OCI-LY1 (cell line): ENCODE results near the gene CAPG.

Experiments
- H2AFZ ChIP-seq: fragments of 200-600 bp; sonication (generic), shearing (Covaris generic); 2 replicates; pipeline ENCODE4 v1.6.0; 2014; ENCODE audit warnings: antibody characterized with exemption, mild to moderate bottlenecking, low read length
- H3F3A ChIP-seq: fragments of 200-600 bp; sonication (generic), shearing (Covaris generic); 2 replicates; pipeline ENCODE4 v1.6.0; 2014; ENCODE audit warnings: mild to moderate bottlenecking, antibody characterized with exemption, low read length, moderate library complexity; ENCODE audit not compliant: insufficient read depth
- H3K27ac ChIP-seq: fragments of 200-600 bp; sonication (generic); 2 replicates; pipeline ENCODE4 v1.5.1; 2014; ENCODE audit warnings: low read length, mixed run types, mild to moderate bottlenecking, low read depth; ENCODE audit not compliant: poor library complexity, severe bottlenecking
- H3K27me3 ChIP-seq: fragments of 200-600 bp; sonication (generic); 2 replicates; pipeline ENCODE4 v1.6.0; 2014; ENCODE audit warnings: antibody characterized with exemption, mild to moderate bottlenecking, low read length, moderate library complexity; ENCODE audit not compliant: insufficient read depth
- H3K36me3 ChIP-seq: fragments of 200-600 bp; sonication (generic); 2 replicates; pipeline ENCODE4 v1.6.1; 2014; ENCODE audit warnings: mild to moderate bottlenecking, antibody characterized with exemption, low read length, moderate library complexity, mixed read lengths; ENCODE audit not compliant: insufficient read depth
- H3K4me1 ChIP-seq: fragments of 200-600 bp; sonication (generic); 2 replicates; pipeline ENCODE4 v1.5.1; 2014; ENCODE audit warnings: mild to moderate bottlenecking, low read length, moderate library complexity; ENCODE audit not compliant: insufficient read depth, severe bottlenecking
- H3K4me2 ChIP-seq: fragments of 200-600 bp; sonication (generic), shearing (Covaris generic); 2 replicates; pipeline ENCODE4 v1.6.1; 2014; ENCODE audit warnings: low read length
- H3K4me3 ChIP-seq: fragments of 200-600 bp; sonication (generic); 2 replicates; pipeline ENCODE4 v1.5.1; 2014; ENCODE audit warnings: low read length, low read depth, mild to moderate bottlenecking, mixed read lengths; ENCODE audit not compliant: poor library complexity, severe bottlenecking
- H3K79me2 ChIP-seq: fragments of 200-600 bp; shearing (Covaris generic); 2 replicates; pipeline ENCODE4 v1.6.1; 2016; ENCODE audit warnings: mixed run types, low read length, mixed read lengths; ENCODE audit not compliant: insufficient read depth
- H3K9ac ChIP-seq: fragments of 200-600 bp; sonication (generic), shearing (Covaris generic); 2 replicates; pipeline ENCODE4 v1.6.1; 2014; ENCODE audit warnings: mild to moderate bottlenecking, low read length, mixed read lengths
- H3K9me2 ChIP-seq: fragments of 200-600 bp; sonication (generic), shearing (Covaris generic); 2 replicates; pipeline ENCODE4 v1.6.1; 2014; ENCODE audit warnings: low read depth, mild to moderate bottlenecking, low read length, mixed read lengths
- H3K9me3 ChIP-seq: fragments of 200-600 bp; shearing (Covaris generic); 2 replicates; pipeline ENCODE4 v1.6.1; 2014; ENCODE audit warnings: low read length, mixed read lengths
- H4K20me1 ChIP-seq: fragments of 200-600 bp; sonication (generic), shearing (Covaris generic); 2 replicates; pipeline ENCODE4 v1.6.0; 2016; ENCODE audit warnings: mild to moderate bottlenecking, low read length; ENCODE audit not compliant: insufficient read depth
- CTCF ChIP-seq: fragments of 200-600 bp; sonication (generic), shearing (Covaris generic); IDR thresholded peaks from 2 replicates; pipeline ENCODE4 v1.5.1; 2017; ENCODE audit warnings: mild to moderate bottlenecking, antibody characterized with exemption, low read length, moderate library complexity, mixed read lengths
- EZH2 ChIP-seq: fragments of 200-600 bp; sonication (generic), shearing (Covaris generic); IDR thresholded peaks from 2 replicates; pipeline ENCODE4 v1.8.0; 2017; ENCODE audit warnings: borderline replicate concordance, mixed run types, mild to moderate bottlenecking, antibody characterized with exemption, low read length, moderate library complexity, mixed read lengths

Gene CAPG

GRCh38 chr2:85427300-85427835 lies 17.2 kb upstream of the CAPG start:
- no peak overlapping the region for H3K4me3 ChIP-seq
- H4K20me1 ChIP-seq = no peaks in the 10 kb centered on the region
- no peaks in the 10 kb centered on the region for H3K9me2 ChIP-seq
- no peak overlapping the region for H3K9ac ChIP-seq
- TF ChIP-seq CTCF (no peak), EZH2 (no peak)
- H3K36me3 ChIP-seq = no peaks in the 10 kb centered on the region
- no peaks in the 10 kb centered on the region for H3K79me2 ChIP-seq
- H3F3A ChIP-seq = no peaks in the 10 kb centered on the region
- no peaks in the 10 kb centered on the region for H3K9me3 ChIP-seq
- H3K4me2 ChIP-seq = no peak overlapping the region
- no peak overlapping the region for H2AFZ ChIP-seq
- H3K27ac ChIP-seq = no peak overlapping the region
- H3K27me3 ChIP-seq = no peaks in the 10 kb centered on the region
- peaks cover 5% of the 10 kb centered on the region for H3K4me1 ChIP-seq

DNA sequence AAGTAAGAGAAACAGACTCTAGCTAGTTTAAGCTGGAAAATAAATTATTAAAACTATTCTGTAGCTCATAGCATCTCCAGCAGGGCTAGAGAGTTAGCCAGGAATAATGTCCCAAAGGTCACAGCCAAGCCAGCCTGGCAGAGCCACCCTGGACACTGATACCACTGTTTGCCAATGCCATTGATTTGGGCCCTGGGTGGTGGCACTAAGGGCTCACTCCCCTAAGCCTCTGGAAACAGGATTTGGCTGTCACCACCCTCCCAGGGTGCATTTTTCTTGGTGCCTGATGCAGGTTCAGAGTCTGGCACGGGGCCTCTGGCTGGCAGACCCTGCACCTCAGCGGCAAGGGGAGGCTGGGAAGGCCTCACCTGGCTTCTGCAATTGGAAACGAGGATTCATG lies 15.4 kb upstream of the CAPG start:
- TF ChIP-seq CTCF = no peak
- TF ChIP-seq EZH2 = no peak
- no peaks in the 10 kb centered on the region for H3K79me2 ChIP-seq
- peaks cover 9% of the 10 kb centered on the region for H3K4me1 ChIP-seq

DNA sequence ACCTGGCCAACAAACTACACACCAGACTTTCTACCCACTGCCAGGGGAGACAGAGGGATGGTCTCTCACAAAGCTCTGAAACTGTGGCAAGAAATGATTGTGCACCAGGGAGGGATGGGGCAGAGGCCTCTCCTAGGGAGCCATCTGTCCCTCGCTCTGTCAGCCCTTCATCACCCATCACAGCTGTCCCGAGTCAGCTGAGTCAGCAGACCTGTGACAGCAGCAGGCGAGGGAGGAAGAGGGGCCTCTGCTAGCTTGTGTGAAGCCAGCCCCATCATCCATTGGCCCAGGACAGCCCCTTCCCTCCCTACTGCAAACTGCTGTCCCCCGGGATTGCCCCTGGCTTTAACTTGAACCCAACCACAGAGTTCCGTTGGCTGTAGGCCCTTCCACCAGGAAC lies 13.4 kb upstream of the CAPG start:
- Histone ChIP-seq H3F3A (no peaks in the 10 kb centered on the region), H3K4me2 (no peak overlapping the region)
- TF ChIP-seq CTCF = no peak
- no peak for TF ChIP-seq EZH2

More for the DNA sequence above, 15.4 kb upstream of the CAPG start:
- H3K9me3 ChIP-seq = no peaks in the 10 kb centered on the region
- no peaks in the 10 kb centered on the region for H3K27me3 ChIP-seq
- H3K9ac ChIP-seq = no peak overlapping the region
- no peaks in the 10 kb centered on the region for H3F3A ChIP-seq
- no peaks in the 10 kb centered on the region for H3K36me3 ChIP-seq
- no peak overlapping the region for H3K4me3 ChIP-seq
- no peaks in the 10 kb centered on the region for H4K20me1 ChIP-seq
- H3K27ac ChIP-seq = no peak overlapping the region
- no peaks in the 10 kb centered on the region for H3K9me2 ChIP-seq
- no peak overlapping the region for H3K4me2 ChIP-seq
- no peak overlapping the region for H2AFZ ChIP-seq

More for the DNA sequence above, 13.4 kb upstream of the CAPG start:
- Histone ChIP-seq H3K9me2 (no peaks in the 10 kb centered on the region), H3K4me1 (peaks cover 29% of the 10 kb centered on the region), H3K27me3 (no peaks in the 10 kb centered on the region), H4K20me1 (no peaks in the 10 kb centered on the region), H3K9ac (no peak overlapping the region), H2AFZ (no peak overlapping the region), H3K36me3 (no peaks in the 10 kb centered on the region), H3K9me3 (no peaks in the 10 kb centered on the region), H3K79me2 (no peaks in the 10 kb centered on the region), H3K27ac (no peak overlapping the region), H3K4me3 (no peak overlapping the region)
